GM19468 (cell line): ENCODE results near the gene FMN2.

Experiments used
- ATAC-seq: cut with Tn5 transposase; IDR thresholded peaks from one replicate; pipeline ENCODE4 v1.9.1; 2021; ENCODE audit warnings: mild to moderate bottlenecking, moderate library complexity, moderate number of reproducible peaks; ENCODE audit not compliant: unreplicated experiment; ENCODE audit errors: extremely low read depth

Gene FMN2

DNA sequence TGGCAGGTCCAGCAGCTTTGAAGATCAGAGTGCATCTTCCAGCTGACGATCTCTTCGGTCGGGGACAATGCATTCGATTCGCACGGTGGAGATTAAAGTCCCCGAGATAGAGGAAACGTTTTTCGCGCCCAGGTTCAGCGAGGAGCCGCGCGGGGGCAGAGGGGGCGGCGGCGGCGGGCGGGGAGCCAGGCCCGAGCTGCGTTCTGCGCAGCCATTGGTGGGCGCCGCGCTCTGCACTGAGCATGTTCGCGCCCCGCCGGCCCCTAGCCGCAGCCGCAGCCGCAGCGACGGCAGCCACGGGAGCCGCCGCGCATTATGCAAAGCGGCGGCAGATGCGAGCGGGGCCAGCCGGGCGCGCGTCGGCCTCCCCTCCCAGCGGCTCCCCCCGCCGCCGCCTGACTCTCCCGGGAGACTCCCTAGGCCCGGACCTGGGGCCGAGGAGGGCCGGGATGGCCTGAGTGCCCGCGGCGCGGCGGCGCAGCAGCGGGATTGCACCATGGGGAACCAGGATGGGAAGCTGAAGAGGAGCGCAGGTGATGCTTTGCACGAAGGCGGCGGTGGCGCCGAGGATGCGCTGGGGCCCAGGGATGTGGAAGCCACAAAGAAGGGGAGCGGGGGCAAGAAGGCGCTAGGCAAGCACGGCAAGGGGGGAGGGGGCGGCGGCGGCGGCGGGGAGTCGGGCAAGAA, at the start of gene FMN2:
FMN2 (plus strand) TSS at position 270 of the 687 bp plus-strand sequence; CDS start at position 497, 227 bp downstream.
- ATAC-seq: no peak

DNA sequence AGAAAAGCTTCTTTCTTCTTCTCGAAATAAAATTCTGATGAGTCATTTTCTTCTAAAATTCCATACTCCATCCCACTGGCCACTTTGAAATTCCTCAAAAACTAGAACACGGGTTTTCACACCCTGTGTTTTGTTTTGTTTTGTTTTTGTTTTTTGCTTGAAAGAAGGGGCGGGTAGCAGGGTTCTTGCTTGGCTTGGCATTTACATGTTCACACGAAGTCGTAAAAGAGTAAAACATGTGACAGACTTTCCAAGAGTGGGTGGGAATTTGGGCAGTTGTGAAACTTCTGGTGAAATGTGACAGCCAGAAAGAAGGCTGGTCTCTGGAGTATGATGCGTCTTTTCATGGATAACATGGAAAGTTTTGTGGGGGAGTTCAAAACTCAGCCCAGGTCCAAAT, 47.1 kb upstream of the FMN2 start:
- no peak for ATAC-seq

DNA sequence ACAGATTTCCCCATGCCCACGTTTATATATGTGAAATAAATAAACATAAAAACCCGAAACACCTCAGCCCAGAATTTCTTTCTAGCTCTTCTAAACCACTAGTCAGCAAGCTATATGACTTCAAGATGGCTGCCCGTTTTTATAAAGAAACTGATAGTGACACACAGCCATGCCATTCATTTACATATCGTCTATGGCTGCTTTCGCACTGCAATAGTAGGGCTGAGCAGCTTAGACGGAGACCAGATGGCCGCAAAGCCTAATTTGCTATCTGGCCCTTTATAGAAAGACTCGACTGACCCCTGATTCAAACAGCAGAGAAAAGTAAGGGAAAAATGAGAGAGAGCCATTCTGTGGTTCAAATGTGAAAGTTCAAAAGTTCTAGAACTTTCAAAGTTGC, 45.7 kb upstream of the FMN2 start:
- no peak for ATAC-seq

DNA sequence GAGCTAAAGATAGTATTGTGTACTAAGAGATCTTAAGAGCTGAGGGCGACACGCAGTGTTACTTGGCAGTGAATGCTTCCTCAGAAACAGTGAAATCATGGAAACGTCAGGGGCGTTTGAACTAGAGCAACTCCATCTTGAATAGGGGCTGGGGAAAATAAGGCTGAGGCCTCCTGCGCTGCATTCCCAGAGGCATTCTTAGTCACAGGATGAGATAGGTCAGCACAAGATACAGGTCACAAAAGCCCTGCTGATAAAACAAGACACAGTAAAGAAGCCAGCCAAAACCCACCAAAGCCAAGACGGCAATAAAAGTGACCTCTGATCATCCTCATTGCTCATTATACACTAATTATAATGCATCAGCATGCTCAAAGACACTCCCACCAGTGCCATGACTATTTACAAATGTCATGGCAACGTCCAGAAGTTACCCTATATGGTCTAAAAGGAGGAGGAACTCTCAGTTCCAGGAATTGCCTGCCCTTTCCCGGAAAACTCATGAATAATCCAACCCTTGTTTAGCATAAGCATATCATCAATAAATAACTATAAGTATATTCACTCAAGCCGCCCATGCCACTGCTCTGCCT, 37.5 kb upstream of the FMN2 start:
- ATAC-seq: no peak

DNA sequence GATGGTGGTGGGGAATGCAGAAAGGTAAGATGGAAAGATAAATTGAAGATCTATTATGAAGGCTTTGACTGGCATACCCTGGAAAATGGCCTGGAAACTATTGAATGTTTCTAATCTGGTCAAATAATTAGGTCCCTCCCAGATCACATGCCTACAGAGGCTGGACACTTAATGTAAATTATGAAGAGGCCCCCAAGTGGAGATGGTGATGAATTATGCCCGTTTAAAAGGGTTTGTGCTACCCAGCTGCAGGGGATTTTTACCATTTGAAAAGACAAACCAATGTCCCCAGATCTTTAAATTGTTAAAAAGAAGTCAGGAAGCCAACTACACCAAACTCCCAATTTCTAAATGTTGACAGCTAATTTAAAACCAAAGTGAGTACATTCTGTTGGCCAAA, 35.7 kb upstream of the FMN2 start:
- ATAC-seq: no peak

GRCh38 chr1:240056350-240056749, 35.3 kb upstream of the FMN2 start:
- no peak for ATAC-seq

DNA sequence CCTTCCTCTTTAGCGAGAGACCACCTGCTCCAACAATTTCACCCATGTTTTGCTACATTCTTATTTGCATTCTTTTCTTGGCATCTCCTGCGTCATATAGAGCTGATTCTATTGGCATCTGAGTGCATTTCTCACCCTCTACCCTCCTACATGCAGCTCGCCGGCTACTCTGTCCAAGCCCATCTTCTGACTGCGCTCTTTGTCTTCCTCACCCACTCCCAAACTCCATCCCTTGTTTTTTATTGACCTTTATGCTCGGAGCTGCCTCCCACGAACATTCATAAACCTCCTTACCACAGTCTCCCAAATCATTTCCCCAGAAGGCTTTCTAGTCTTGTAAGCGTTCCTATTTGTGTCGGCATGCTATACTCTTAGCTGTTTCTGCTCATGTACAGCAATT, 33.6 kb upstream of the FMN2 start:
- ATAC-seq: no peak

DNA sequence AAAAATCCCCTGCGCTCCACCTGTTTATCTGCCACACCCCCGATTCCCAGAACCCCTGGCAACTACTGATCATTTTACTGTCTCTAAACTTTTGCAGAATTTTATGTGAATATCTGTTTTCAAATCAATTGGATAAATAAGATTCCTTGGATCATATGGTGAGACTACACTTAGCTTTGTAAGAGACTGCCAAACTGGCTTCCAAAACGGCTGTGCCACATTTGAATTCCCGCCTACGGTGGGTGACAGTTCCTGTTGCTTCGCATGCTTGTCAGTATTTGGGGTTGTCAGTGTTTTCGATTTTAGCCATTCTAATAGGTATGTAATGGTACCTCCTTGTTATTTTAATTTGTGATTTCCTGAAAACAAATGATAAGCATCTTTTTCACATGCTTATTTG, 22.7 kb upstream of the FMN2 start:
- ATAC-seq: no peak

DNA sequence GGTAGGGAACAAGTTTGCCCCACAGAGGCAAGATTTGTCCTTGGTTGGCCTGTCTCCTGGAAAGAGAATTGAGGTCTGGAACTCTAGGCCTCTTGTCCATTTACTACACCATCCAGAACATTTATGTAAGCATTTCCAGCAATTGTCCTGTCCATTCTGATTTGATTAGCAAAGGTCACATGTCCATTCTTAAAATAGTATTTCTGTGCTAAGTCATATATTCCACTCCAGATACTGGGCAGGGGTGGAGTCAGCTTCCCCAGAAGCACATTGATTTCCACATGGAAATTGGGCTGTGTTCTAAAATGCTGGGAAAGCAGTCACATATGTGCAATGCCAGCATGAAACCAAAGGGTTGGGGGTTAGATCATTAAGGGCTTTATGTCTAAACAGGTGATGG, 21.5 kb upstream of the FMN2 start:
- no peak for ATAC-seq

- no peak for ATAC-seq
These were observed 18.6 kb upstream of the FMN2 start for GRCh38 chr1:240073097-240073496.

DNA sequence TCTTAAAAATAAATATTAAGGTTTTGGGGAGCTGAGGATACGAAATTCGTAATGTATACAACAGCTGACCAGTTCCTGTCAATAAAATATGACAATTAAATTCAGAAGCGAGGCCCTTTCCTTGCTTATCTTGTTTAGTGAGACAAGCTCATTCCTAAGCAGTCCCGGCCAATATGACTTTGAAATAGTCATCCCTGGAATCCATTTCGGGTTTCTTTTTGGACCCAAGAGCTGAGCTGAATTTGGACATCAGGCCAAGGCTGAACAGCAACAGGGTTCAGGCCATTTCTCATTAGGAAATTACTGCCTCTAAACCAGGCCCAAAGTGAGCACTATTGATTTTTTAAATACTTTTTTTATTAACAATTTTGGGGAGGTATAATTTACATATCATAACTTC, 17.3 kb upstream of the FMN2 start:
- no peak for ATAC-seq

DNA sequence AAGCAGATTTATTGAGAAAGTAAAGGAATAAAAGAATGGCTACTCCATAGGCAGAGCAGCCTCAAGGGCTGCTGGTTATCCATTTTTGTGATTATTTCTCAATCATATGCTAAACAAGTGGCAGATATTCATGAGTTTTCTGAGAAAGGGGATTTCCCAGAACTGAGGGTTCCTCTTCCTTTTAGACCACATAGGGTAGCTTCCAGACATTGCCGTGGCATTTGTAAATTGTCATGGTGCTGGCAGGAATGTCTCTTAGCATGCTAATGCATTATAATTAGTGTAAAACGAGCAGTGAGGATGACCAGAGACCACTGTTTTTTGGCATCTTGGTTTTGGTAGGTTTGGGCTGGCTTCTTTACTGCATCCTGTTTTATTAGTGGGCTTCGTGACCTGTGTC, 16.8 kb upstream of the FMN2 start:
- no peak for ATAC-seq

- no peak for ATAC-seq
These were observed 7.3 kb upstream of the FMN2 start for GRCh38 chr1:240084337-240084736.

DNA sequence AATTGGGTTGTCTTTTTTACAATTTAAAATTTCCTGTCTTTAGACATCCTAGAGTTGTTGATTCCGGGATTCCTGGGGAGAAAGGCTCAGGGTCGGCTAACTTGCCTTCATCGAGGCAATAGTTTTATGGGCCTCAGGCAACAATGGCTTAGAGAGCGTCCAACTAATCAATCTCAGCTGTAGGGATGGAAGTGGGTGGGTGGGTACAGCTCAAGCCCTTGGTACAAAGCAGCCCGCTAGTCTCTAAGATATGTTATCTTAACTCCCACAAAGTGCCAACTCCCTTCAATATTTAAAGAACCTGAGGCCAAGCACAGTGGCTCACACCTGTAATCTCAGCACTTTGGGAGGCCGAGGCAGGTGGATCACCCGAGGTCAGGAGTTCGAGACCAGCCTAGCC, 6.9 kb upstream of the FMN2 start:
- no peak for ATAC-seq

DNA sequence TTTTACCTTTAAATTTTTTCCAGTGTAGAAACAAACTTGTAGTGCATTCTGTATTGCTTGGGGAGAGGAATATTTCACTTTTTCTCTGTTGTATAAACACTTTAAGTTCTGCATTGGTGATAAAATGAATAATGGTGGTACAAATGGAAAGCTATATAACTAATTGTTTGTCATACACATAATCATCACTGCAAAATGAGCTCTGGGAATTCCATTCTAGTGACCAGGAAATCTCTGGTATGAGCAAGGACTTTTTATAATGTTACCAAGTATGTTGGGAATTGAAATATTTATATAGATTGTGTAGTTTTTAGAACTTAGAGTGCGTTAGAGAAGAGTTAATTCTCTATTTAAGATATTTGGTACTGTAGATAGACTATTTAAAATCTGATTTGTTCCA, 5.0 kb upstream of the FMN2 start:
- no peak for ATAC-seq

GRCh38 chr1:240090014-240090413, 1.7 kb upstream of the FMN2 start:
- no peak for ATAC-seq

GRCh38 chr1:240090957-240091600, 604 bp upstream of the FMN2 start:
- ATAC-seq: no peak

- ATAC-seq: no peak
These were observed 827 bp downstream of the FMN2 start for GRCh38 chr1:240092301-240093119.

- ATAC-seq: no peak
These were observed 1.7 kb downstream of the FMN2 start for GRCh38 chr1:240093120-240093961.
